ENCODE results near the gene PLCG1. TPM values are rescaled to one million over a fixed set of nuclear protein-coding genes. Genes with fewer than 3 reads are reported as not detected.
A peak's percentile ranks its signal among the peaks of the same experiment; 100 is the strongest.

Gene PLCG1
- total RNA-seq, 2 donors from 2014 or later, result 185 to 255 TPM

DNA sequence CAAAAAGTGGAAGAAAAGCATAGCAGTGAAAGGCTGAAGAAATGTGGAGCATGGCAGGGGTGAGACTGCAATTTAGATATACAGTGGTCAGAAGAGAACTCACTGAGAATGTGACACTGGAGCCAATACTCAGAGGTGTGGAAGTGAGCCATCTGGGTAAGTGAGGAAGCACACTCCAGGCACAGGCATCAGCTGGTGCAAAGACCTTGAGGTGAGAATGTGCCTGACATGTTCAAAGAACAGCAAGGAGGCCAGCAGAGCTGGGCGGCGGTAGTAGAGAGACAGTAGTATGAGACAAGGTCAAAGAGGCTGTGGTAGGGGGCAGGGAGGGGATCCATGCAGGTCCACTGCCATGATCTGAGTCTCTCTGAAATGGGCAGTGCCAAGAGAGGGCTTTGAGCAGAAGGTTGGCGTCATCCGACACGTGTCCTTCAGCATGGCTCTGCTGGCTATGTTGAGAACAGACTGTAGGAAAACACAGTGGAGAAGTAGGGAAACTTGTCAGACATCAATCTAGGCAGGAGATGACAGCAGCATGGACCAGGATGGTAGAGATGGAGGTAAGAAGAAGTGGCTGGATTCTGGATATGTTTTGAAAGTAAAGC is 84.4 kb downstream of the PLCG1 start:
- peak overlapping the region; percentile 46 to 81 for H3K27ac ChIP-seq
- no peaks in the 10 kb centered on the region for H3K9me3 ChIP-seq
- no peaks in the 10 kb centered on the region for H3K36me3 ChIP-seq
- H3K27me3 ChIP-seq (replicated peaks; ENCODE audit: insufficient read depth), result no peaks in the 10 kb centered on the region
- peaks cover 15 to 48% of the 10 kb centered on the region in 2 donors for H3K4me1 ChIP-seq (ENCODE audit: control insufficient read depth in 1 of 2, low read depth in 2 of 2)
- no peak for TF ChIP-seq CTCF (IDR thresholded peaks at IDR 0.05)
- ATAC-seq (ENCODE audit: insufficient number of reproducible peaks, low FRiP score, low read depth), result no peak
- no peak for DNase-seq (ENCODE audit: low spot score)
- no peak overlapping the region for H3K4me3 ChIP-seq

DNA sequence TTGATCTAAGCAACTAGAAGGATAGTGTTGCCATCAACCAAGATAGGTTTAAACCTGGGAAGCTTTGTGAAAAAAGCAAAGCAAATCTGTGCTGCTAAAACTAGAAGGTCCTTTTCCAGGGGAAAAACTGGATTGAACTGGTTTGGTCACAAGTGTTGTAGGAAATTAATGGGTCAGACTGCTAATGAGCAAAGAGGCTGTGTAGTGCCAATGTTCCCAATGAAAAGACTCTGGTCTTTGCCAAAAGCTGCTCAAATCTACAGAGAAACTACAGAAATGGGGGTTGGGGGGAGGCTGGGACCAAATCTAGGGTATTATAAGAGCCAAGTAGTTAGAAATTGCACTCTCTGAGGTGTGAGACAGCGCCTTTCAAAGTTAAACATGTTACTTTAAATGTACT is 85.0 kb downstream of the PLCG1 start:
- DNase-seq (ENCODE audit: low spot score), result no peak
- Histone ChIP-seq H3K36me3 (no peaks in the 10 kb centered on the region), H3K9me3 (no peaks in the 10 kb centered on the region), H3K4me3 (no peak overlapping the region), H3K4me1 (ENCODE audit: control insufficient read depth in 1 of 2, low read depth in 2 of 2) (peaks cover 15 to 48% of the 10 kb centered on the region in 2 donors), H3K27ac (peak overlapping the region; percentile 46 to 81), H3K27me3 (replicated peaks; ENCODE audit: insufficient read depth) (no peaks in the 10 kb centered on the region)
- TF ChIP-seq CTCF (IDR thresholded peaks at IDR 0.05), result no peak
- ATAC-seq (ENCODE audit: insufficient number of reproducible peaks, low FRiP score, low read depth), result no peak

DNA sequence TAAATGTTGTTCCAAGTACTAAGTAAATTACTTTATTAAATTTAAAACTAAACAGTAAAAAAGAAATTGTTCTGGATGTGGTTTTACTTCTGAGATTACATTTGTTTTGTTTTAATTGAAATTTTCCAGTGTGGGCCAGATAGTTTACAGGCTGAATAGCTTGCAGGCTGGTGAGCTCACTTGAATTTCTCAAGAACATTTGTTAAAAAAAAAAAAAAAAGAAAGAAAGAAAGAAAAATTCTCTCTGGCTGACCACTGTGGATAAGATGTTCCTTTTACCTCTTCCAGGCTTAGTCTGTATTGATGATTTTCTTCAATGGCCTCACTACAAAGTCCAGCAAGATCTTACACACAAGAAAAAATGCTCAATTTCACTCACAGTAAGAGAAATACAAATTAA is 85.4 kb downstream of the PLCG1 start:
- Histone ChIP-seq H3K4me3 (no peak overlapping the region), H3K4me1 (ENCODE audit: control insufficient read depth in 1 of 2, low read depth in 2 of 2) (peaks cover 15 to 48% of the 10 kb centered on the region in 2 donors), H3K36me3 (no peaks in the 10 kb centered on the region), H3K9me3 (no peaks in the 10 kb centered on the region), H3K27me3 (replicated peaks; ENCODE audit: insufficient read depth) (no peaks in the 10 kb centered on the region), H3K27ac (peak overlapping the region; percentile 46 to 81)
- ATAC-seq (ENCODE audit: insufficient number of reproducible peaks, low FRiP score, low read depth) (no peak), DNase-seq (ENCODE audit: low spot score) (no peak)
- TF ChIP-seq CTCF (IDR thresholded peaks at IDR 0.05), result no peak

DNA sequence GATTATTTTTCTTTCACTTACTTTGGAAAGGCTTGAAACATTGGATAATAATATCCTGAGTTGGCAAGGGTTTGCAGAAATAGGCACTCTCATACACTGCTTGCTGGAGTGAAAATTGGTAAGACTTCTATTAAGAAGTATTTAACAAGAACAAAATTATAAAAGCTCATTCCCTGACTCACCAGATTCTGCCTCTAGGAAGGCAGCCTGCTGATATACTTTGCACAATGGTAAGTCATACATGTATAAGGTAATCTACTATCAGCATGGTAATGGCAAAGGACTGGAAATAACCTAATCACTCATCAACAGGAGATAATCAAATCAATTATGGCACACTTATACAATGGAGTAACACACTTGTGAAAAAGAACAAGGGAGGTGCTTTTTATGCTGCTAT is 85.8 kb downstream of the PLCG1 start:
- Histone ChIP-seq H3K4me1 (ENCODE audit: control insufficient read depth in 1 of 2, low read depth in 2 of 2) (peaks cover 15 to 48% of the 10 kb centered on the region in 2 donors), H3K27me3 (replicated peaks; ENCODE audit: insufficient read depth) (no peaks in the 10 kb centered on the region), H3K36me3 (no peaks in the 10 kb centered on the region), H3K27ac (peak overlapping the region; percentile 46 to 81), H3K4me3 (no peak overlapping the region), H3K9me3 (no peaks in the 10 kb centered on the region)
- no peak for TF ChIP-seq CTCF (IDR thresholded peaks at IDR 0.05)
- no peak for ATAC-seq (ENCODE audit: insufficient number of reproducible peaks, low FRiP score, low read depth)
- no peak for DNase-seq (ENCODE audit: low spot score)

DNA sequence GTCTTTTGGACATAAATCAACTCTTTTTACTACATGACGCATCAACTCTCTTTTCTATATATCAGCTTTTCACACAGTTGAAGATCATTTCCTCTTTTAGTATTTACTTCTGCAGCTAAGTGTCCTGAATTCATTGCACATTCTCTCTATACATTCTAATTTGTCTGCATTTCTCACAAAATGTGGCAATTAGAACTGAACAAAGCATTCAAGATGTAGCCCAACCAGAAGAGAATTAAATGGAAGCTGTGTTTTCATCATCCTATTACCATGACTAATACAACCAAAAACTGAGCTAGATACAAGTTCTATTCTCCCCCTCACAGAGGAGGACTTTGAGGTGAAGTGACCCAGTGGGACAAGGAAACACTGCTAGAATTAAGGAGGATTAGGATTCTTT is 86.9 kb downstream of the PLCG1 start:
- Histone ChIP-seq H3K4me1 (ENCODE audit: control insufficient read depth in 1 of 2, low read depth in 2 of 2) (peaks cover 15 to 54% of the 10 kb centered on the region in 2 donors), H3K27me3 (replicated peaks; ENCODE audit: insufficient read depth) (no peaks in the 10 kb centered on the region), H3K4me3 (no peak overlapping the region), H3K36me3 (no peaks in the 10 kb centered on the region), H3K9me3 (no peaks in the 10 kb centered on the region), H3K27ac (no peak overlapping the region)
- TF ChIP-seq CTCF (IDR thresholded peaks at IDR 0.05), result no peak
- DNase-seq (ENCODE audit: low spot score) (no peak), ATAC-seq (ENCODE audit: insufficient number of reproducible peaks, low FRiP score, low read depth) (no peak)

Data from thoracic aorta (tissue), 2 donors.